T-helper 9 cell (primary cell): ENCODE measurements around the gene RPL10A.
A peak's percentile ranks its signal among the peaks of the same experiment; 100 is the strongest.

Experiments
- DNase-seq: peaks from one replicate; pipeline ENCODE4 v3.0.0-alpha.2; 2020

RPL10A gene

DNA sequence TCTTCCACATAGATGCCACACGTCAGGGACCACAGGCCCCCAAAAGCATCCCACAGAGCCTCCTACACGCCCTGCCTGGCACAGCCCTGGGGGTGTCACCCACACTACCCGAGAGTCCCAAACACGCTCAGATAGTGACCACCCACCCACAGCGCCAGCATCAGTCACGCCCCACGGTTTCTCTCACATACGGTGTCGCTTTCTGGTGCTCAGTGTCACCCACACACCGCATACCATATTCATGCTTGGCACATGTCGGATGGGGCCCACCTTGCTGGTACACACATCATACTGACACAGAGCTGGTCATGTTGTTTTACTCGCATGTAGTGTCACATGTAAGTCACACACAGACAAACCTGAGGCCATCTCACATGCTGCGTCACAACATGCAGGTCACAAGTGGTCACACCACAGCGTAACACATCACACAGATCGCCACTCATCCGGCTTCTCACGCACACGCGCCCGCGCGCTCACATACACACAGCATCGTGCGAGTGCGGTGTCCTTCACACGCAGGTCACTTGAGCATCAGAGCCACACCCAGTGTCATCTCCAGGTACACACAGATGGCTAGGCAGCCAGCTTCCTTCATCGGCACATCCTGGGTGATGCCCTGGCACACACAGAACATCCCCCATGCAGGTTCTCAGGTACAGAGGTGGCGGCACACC lies 25.2 kb downstream of the RPL10A start:
- no peak for DNase-seq

DNA sequence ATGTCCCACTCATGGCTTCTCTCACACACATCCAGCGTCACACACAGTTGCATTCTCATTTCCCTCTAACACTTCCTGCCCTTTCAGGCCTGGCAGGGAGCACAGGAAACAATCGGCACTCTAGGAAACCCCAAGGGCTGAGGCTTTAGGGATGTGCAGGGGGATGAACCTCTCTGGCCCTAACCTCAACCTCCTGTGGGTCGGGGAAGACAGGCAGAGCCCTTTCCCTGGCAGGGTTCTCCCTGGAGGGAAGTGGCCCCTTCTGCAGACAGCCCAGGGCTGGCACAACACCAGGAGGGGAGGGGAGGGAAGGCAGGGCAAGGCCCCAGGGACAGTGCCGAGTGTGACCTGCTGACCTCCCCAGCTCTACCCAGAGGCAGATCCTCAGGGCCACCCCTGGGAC lies 26.0 kb downstream of the RPL10A start:
- no peak for DNase-seq

DNA sequence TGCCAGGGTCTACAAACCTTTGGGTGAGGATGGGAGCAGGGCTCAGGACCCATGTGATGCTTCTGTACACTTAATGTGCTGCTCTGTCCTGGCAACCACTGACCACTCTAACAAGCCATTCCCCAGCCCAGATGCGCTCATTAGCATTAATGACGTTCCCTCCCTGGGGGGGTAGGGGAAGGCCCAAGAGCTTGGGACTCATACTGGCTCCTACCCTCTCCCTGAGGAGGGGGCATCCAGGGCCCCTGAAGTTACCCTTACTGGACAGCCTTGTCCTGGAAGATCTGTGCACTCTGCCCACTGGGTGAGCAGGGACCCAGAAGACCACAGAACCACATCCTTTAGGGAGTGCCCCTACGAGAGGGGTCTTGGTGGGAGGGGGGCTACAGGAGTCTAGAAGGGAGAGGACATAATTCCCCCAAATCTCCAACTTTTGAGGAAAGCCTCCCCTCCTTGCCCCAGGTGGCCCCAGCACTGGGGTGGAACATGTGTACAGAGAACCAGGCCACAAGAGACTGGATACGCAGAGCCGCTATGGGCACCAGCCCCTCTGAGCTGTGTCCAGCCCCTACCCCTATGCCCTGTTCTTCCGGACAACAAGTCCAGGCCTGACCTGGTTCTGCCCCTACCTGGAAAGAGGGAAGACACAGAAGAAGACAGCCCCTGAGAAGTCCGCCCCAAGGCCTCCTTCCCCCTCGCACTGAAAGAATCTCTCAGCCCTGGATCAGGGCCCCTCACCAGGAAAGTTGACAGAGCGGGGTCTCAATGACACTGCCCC lies 27.2 kb downstream of the RPL10A start:
- DNase-seq: no peak

DNA sequence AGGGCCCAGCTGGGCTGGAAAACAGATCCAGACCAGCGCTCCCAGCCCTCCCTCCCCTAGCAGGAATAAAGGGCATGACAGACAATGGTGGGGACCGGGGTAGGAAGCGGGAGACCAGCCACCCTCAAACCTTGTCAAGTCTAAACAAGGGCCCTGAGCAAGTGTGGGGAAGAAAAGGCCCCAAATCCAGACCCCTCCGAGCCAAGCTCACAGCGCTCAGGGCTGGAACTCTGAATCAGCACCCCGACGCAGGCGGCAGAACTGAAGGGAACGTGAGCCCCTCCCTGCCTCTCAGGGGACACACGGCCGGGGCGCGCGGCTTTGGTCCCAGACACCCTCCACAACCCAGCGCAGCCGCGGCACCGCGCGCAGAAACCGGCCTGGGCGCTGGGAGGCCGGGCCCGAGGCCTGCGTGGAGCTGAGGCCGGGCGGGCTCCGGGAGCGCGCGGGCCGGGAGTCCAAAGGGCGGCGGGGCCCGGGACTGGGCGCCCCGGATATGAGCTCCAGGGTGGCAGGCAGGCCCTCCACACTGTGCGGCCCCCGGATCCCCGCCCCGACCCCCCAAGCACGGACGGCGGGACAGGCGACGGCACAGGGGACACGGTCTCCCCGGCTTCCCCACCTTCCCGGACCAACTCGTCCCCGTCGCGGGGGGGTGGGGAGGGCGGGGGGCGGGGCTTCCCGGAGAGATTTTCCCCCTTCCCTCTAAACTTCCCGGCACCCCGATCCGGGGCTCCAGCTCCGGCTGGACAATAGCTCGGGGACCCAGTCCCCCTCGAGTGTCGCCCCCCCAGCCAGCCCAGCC lies 28.0 kb downstream of the RPL10A start:
- DNase-seq: no peak

DNA sequence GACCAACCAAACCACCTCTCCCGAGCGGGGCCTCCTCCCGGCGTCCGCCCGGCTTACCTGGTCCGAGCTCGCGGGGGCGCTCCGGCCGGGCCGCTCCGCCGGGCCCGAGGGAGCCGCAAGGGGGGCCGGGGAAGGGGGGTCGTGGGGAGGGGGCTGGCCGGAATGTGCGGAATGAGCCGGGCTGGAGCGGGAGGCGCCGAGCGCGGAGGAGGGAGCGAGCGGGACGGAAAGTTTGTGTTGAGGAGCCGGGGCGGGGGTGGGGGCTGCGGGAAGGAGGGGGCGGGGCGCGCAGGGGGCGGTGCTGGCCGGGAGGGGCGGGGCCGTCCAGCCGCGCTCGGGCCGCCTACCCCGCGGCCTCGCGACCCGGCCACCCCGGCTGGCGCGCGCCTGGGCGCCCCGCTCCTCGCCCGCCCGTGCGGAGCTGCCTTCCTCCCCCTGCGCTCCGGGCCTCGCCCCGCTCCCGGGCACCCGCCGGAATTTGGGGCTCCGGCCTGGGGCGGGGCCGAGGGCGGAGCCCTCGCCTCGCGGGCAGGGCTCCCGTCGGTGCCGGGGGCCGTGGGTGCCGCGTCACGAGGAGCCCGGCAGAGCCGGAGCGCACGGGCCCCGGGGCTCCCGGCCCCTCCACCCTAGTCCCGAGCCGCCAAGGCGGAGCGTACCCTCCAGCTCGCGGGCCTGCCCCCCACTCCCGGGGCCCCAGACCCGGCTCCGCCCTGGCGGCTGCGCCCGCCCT lies 28.8 kb downstream of the RPL10A start, which contains the start of gene TEAD3:
Gene TEAD3, minus strand, starts transcription at position 239 of the 730 bp plus-strand sequence.
- peak; percentile 50 for DNase-seq

DNA sequence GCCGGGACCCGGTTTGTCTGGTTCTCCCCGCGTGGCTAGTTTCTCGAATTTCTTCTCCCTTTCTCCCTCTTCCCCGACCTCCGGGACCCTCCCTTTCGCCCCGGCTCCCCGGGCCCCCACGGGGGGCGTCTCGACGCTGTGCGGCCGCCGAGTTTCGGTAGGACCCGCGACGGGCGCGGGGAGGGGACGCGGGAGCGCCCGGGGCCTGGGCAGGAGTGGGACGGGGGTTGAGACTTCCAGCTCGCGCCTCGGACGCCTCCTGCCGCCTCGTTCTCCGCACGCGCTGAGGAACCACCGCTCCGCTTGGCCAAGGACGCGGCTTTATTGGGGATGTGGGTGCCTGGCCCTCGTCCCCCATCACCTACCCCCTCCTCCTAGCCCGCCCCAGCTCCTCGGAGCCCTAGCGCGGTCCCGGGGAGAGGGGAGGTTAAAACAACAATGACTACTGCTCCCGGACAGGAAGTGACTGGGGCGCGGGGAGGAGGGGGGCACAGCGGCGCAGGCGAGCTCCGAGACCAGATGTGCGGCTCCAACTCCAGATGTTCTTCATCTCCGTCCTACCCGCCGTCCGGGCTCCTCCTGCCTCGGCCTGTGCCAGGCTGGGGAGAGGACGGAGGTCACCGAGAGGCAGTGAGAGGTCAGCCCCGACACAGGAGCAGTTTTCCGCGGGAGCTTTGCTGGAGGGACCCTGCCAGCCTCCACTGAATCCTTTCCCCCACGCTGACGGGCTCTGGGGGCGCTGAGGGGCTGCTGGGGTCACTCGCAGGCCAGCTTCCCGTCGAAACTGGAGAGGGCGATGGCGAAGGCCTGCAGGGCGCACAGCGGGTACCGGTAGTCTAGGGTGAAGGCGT lies 29.6 kb downstream of the RPL10A start:
- peak; percentile 27 for DNase-seq

DNA sequence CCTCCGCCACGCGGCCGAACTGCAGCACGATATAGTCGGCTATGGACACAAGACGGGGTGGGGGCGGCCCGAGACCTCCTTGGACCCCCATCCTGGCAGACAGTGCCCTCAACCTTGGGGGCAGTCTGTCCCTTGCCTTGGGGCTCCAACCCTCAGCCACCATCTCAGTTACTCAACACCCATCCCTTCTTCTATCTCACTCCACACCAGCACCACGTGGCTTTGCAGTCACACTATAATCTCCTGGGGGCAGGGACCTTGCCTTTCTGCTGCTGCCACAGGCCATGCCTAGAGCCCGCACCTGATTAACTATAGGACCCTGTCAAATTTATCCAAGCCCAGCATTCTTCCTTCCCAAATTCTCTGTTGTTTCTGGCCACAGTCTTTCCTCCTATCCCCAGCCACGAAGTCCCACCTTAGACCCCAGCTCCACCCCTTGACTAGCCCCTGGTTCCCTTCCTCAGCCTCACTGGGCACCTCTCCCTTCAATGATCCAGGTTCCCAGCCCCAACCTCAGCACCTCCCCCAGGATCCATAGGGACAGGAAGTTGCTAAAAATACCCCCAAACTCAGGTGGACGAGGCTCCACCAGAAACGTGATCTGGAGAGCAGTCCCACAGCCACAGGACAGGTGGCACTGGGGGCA lies 30.3 kb downstream of the RPL10A start:
- no peak for DNase-seq

DNA sequence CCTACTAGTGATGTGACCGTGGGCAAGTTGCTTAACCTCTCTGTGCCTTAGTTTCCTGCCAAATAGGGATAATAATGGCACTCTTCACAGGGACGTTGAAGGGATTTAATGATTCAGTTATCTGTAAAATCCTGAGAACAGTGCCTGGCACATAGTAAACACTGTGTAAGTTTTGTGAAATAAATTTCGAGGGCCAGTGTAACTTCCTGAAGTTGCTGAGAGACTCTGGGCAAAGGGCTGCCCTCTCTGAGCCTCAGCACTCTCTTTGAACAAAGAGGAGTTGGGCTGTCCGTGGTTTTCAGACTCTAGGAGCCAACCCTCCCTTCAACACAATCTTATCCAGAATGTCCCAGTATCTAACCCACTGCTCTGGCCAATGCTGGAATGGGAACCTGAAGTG lies 31.2 kb downstream of the RPL10A start:
- DNase-seq: no peak

DNA sequence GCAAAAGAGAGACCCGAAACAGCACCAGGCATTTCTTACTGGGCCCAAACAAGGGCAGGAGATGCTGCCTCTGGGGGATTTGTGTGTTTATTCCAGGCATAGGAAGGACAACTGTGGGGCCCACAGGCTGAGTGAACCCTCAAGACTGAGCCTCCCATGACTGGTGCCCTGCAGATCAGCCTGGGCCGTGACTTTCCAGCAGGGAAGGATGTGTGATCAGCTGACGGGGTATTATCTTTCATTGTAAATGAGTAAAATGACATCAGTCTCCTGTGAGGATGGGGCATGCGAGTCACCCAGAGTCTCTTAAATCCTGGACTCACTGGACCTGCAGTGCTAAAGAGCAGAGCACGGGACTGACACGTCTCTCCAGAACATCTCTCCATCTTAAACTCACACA lies 32.6 kb downstream of the RPL10A start:
- DNase-seq: no peak

DNA sequence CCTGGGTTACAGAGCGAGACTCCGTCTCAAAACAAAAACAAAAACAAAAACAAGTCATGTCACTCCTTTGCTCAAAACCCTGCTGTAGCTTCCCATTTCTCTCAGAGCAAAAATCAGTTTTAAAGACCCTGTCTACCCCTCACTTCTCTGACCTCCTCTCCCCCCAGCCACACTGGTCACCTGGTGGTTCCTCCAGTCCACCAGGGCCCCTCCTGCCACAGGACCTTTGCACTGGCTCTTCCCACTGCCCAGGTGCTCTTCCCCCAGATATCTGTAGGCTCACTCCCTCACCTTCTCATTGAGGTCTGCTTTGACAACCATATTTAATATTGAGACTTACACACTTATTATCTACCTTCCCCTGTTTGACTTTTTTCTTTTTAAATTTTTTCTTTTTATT lies 33.6 kb downstream of the RPL10A start:
- DNase-seq: no peak

DNA sequence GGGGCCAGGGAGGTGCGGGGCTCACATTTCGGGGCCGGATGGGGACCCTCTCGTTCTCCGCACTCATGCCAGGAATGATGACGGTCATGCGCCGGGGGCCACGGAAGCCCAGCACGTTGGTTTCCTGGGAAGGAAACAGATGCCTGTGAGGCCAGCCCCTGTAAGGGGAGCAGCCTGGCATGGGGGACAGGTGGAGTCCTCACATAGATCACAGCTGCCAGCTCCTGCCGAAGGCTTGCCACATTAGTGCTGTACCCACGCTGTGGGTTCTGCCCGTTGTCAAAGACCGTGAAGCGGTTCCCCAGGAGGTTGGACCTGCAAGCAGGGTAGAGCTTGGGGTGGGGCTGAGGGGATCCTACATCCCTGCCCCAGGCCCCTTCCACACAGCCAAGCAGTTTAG lies 35.3 kb downstream of the RPL10A start:
- no peak for DNase-seq

DNA sequence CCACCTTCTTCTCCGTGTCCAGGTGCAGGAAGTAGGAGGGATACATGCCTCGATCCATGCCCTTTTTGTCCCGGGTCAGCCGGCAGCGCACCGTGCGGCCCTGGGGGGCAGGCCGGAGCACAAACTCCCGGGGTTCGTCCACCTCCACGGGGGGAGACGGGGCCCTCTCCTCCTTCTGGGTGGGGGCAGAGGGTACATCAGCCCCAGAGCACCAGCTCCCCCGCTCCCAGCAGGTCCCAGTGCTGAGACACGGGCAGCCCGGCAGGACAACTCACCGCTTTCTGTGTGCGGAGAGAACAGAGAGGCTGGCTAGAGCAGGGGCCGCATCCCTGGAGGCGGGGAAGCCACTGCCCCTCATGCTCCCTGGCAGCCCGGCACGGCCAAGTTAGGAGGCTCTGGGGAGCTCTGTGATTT lies 37.8 kb downstream of the RPL10A start:
- DNase-seq: no peak

DNA sequence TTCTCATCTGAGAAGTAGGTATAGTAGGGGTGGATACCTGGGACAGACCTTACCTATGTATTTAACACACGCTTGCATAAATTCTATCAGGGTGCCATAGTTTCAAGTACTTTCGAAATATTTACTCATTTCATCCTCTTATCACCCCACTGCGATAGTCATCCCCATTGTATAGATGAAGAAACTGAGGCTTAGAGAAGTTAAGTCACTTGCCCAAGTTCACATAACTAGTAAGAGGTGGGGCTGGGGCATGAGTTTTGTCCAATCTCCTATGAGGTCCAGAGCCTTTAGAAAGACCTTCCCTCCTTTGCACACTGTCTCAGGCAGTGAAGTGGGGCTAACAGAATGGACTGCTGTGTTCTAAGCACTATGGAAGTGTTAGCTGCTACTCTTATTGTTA lies 38.3 kb downstream of the RPL10A start:
- no peak for DNase-seq

DNA sequence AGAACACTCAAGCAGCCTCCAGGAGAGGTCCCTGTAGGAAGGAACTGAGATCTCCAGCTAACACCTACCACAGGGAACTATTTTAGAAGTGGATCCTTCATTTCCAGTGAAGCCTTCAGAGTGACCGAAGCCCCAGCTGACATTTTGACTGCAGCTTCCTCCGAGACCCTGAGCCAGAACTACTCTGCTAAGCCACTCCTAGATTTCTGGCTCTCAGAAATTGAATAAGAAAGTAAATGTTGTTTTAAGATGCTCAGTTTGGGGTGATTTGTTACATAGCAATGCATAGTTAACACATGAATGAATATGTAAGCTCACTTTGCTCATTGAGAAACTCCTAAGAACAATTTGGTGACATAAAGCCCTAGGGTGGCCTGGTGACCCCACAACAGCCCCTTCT lies 39.0 kb downstream of the RPL10A start:
- DNase-seq: no peak

DNA sequence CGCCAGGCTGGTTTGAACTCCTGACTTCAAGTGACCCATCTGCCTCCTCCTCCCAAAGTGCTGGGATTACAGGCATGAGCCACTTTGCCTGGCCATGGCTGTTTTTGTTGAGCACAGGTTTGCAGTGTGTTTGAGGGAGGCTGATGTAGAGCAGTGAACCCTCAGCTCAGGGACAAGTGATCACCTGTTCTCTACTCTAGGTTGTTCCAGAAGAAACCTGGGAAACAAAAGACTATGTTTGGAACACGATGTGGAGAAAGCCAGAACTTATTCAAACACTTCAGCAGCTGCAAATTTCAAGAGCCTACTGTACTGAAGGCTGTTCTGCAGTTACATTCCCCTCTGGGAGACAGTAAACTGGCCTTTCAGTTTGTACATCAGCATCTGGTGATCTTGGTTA lies 39.8 kb downstream of the RPL10A start:
- no peak for DNase-seq

DNA sequence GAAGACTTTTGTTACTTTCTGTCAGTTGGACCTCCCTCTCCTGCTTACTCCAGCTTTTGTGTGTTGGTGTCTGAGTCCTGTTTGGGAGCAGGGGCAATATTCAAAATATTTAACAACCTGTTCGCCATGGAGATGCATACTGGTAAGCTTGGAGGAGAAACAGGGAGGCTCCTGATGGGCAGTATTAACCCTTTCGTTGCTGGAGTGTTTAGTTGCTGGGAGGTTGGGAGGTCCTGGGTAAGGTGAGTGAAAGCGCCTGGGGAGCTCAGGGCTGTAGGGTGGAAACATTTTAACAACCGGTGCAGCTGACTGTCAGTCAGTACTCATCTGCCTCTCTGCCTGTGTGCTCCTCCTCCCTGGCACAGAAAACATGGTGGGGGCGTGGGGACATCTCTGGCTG lies 40.3 kb downstream of the RPL10A start:
- no peak for DNase-seq

DNA sequence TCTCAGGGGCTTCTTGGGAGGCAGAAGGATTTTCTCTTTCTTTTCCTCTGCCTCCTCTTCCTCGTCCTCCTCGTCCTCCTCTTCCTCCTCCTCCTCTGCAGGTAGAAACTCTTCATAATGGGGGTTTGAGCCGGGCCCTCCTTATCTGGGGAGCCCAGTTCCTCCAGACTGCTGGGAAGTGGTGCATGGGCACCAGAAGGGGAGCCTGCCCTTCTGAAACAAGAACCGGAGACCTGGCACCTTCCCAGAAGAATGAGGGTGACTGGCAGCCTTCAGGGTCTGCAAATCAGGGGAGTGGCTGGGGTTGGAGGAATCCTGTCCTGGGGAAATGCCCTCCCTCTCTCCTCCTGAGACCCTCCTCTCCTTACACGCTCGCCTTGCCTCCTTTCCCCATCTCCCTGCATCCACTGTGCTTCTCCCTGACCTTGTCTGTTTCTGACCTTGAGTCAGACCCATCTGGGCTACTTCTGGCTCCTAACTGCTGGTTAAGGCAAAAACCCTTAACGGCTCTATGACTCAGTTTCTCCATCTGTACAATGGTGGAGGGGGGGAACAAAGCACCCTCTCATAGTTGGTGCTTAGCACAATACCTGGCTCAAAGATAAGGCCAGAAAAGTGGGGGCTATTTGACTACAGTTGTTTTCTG lies 42.8 kb downstream of the RPL10A start:
- no peak for DNase-seq

DNA sequence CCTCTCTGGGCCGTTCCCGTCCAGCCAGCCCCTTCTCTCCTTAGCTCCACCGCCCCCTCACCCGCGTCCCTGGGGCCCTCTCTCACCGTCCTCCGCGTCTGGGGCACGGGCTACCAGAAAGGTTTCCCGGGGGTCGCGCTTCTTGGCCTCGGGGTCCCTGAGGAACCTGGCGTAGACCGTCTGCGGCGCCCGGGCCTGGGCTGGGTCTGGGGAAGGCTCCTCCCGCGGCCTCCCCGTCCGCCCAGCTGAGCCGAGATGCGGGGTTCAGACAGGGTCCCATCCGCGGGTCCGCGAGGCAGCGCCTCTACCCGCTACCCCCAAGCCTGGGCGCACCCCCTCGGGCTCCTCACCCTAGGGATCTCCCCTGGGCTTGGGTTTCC lies 43.4 kb downstream of the RPL10A start:
- DNase-seq: no peak

DNA sequence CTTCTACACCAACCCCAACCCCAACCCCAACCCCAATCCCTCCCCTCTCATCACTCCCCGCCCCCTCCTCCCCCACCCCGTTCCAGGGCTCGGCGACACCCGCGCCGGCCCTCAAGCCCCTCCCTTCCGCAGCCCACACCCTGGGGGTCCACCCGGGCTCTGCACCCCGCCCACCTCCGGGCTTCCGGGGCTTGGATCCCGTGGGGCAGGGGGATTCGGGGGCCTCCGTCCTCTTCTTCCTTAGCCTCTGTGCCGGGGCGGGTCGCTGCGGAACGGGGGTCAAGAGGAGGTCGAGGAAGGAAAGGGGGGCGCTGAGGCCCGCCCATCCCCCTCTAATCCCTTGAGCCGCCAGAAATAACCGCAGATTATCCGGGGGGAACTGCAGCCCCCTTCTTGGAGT lies 43.8 kb downstream of the RPL10A start:
- no peak for DNase-seq

DNA sequence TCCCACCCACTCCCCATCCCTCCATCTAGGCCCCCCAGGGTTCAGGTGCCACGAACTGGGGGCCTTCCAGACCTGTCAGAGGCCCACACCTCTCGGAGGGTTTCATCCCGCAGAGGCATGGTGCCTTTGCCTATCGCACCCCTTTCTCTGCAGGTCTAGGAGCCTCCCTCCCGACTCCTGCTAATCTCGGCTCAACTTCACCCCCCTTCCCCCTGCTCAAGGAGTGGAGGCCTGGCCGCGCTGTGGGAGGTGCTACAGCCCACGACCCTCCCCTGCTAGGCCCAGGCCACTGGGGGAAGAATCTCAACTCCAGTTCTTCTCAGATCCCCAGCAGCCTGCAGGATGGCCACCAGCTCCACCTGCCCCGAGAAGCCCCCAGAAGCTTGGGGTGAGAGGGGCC lies 44.5 kb downstream of the RPL10A start, which contains the start of gene TULP1:
Gene TULP1, minus strand, starts transcription at position 157 of the 400 bp plus-strand sequence. Its CDS starts 38 bp downstream, at position 119.
- DNase-seq: no peak

DNA sequence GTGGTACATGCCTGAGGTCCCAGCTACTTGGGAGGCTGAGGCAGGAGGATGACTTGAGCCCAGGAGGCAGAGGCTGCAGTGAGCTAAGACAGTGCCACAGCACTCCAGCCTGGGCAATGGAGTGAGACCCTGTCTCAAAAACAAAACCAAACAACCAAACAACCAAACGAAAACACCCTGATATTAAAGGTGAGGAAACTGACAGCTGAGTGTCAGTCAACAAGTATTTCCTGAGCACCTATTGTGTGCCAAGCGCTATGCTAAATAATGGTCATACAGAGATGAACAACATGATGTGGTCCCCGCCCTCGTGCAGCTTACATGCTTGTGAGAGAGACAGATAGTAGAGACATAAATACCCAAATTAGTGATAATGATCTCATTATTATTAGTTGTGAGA lies 46.4 kb downstream of the RPL10A start:
- no peak for DNase-seq
